22Rv1 (cell line): ENCODE measurements around the gene GOLPH3L.

Experiments
- H3K27ac ChIP-seq: fragments of 450-650 bp; 2 replicates; pipeline ENCODE4 v1.5.1; 2017
- CTCF ChIP-seq: fragments of 450-650 bp; IDR thresholded peaks from 2 replicates; pipeline ENCODE4 v1.5.1; 2017; ENCODE audit warnings: mild to moderate bottlenecking
- ZFX ChIP-seq: fragments of 450-650 bp; IDR thresholded peaks from 2 replicates; pipeline ENCODE4 v1.6.1; 2017; ENCODE audit warnings: antibody characterized with exemption, borderline replicate concordance

GOLPH3L gene

GRCh38 chr1:150629115-150629928, 67.6 kb downstream of the GOLPH3L start, which contains the start of gene ENSA:
ENSA (minus strand) TSS chr1:150629612; CDS start chr1:150629470, 142 bp downstream.
- H3K27ac ChIP-seq = peak within 1 kb of the TSS; percentile 95
- TF ChIP-seq CTCF (no peak; the same call in 1 of the 2 replicates), ZFX (no peak)

- H3K27ac ChIP-seq = peak overlapping the region; percentile 95
- TF ChIP-seq CTCF (no peak), ZFX (no peak)
Observed at GRCh38 chr1:150628766-150629114, 68.2 kb downstream of the GOLPH3L start.

GRCh38 chr1:150627826-150628410, 69.0 kb downstream of the GOLPH3L start:
- H3K27ac ChIP-seq = peak overlapping the region; percentile 95
- TF ChIP-seq CTCF (no peak), ZFX (no peak)

- peak overlapping the region; percentile 30; the same call in 1 of the 2 replicates for H3K27ac ChIP-seq
- no peak for TF ChIP-seq CTCF
- TF ChIP-seq ZFX = no peak
Observed at GRCh38 chr1:150626150-150626549, 70.8 kb downstream of the GOLPH3L start.

- peak overlapping the region; percentile 38 for H3K27ac ChIP-seq
Observed at GRCh38 chr1:150624546-150624945, 72.4 kb downstream of the GOLPH3L start.

GRCh38 chr1:150624134-150624533, 72.8 kb downstream of the GOLPH3L start:
- H3K27ac ChIP-seq = peak overlapping the region; percentile 38

GRCh38 chr1:150622303-150622975, 74.5 kb downstream of the GOLPH3L start:
- H3K27ac ChIP-seq = peak overlapping the region; percentile 5
- no peak for TF ChIP-seq CTCF
- no peak for TF ChIP-seq ZFX
